Psoas muscle (tissue), 8 donors: ENCODE measurements around the gene PDS5B. TPM values are rescaled to one million over a fixed set of nuclear protein-coding genes. Genes with fewer than 3 reads are reported as not detected.

Source experiments
- ATAC-seq, 4 donors: fragments of 200-7000 bp; cut with Tn5 transposase; one replicate each; pipeline ENCODE4 v1.9.1; 2020; ENCODE audit warnings: moderate library complexity in 3 of 4, mild to moderate bottlenecking in 2 of 4
- DNase-seq, 2 donors: peaks; one replicate each; pipeline ENCODE4 v3.0.0-alpha.2; 2020
- H3K27ac ChIP-seq: fragments of 200-600 bp; one replicate; pipeline ENCODE4 v1.8.0; 2022
- H3K27me3 ChIP-seq, 3 donors: fragments of 200-600 bp in 1 of 3; one replicate each; pipeline versions ENCODE4 v1.6.1 to v1.8.0; 2013 to 2022; ENCODE audit warnings: low read length in 2 of 3, mild to moderate bottlenecking in 2 of 3, moderate library complexity in 1 of 3; ENCODE audit not compliant: insufficient read depth in 3 of 3
- H3K36me3 ChIP-seq, 2 donors: fragments of 200-600 bp in 1 of 2; one replicate each; pipeline versions ENCODE4 v1.6.1 to v1.8.0; 2013 to 2022; ENCODE audit warnings: low read depth in 1 of 2, mild to moderate bottlenecking in 1 of 2, moderate library complexity in 1 of 2; ENCODE audit not compliant: insufficient read depth in 1 of 2
- H3K4me1 ChIP-seq: fragments of 200-600 bp; one replicate; pipeline ENCODE4 v1.8.0; 2022
- H3K4me3 ChIP-seq: fragments of 200-600 bp; one replicate; pipeline ENCODE4 v1.8.0; 2022; ENCODE audit warnings: mild to moderate bottlenecking
- H3K9me3 ChIP-seq: fragments of 200-600 bp; one replicate; pipeline ENCODE4 v1.8.0; 2022
- CTCF ChIP-seq: fragments of 200-600 bp; IDR thresholded peaks from one replicate; pipeline ENCODE4 v1.8.0; 2022; ENCODE audit warnings: antibody characterized with exemption
- WGBS, 3 donors: extraction: QIAGEN DNeasy Blood & Tissue Kit; methylation state at CpG; one replicate each; pipeline versions ENCODE4 v1.1.6 to v1.1.7; 2013; 5-methylcytosine and 5-hydroxymethylcytosine counted together
- intact Hi-C, 2 donors: fragments of 100-400 bp; cut with DNase I; formaldehyde crosslinking; loops; one replicate each; pipeline versions ENCODE4 v1.11.0 to v1.14.2; 2022
- polyA plus RNA-seq, 3 donors: library from polyadenylated mRNA; stranded (reverse); fragments of 200-250 nt; gene quantifications; one replicate each; pipeline ENCODE4 v1.2.3, GENCODE V29; 2013
- total RNA-seq, 4 donors: library from RNA; stranded (reverse); fragmentation: NEBNext Ultra II Directional in 2 of 4; extraction: Animal tissue kit (Norgen Biotek cat#: 25700) in 2 of 4; gene quantifications; one replicate each; pipeline versions ENCODE4 v1.2.1 to v1.2.4, GENCODE V29; 2021 to 2023
- donor health status: healthy with polysubstance abuse.
- donor health status: DM: no; HTN: no; CAD: no; lungs with moderate emphysema.
- donor health status: Bipolar disorder and iron deficiency.
- donor health status: healthy.
- donor health status: DM: yes; HTN: yes; CAD: no.
- donor health status: DM: no; HTN: no; CAD: no.
- donor health status: DM: no; HTN: no; CAD: no.
- donor health status: DM: yes; HTN: yes; CAD: no.

Gene PDS5B
- total and polyA plus RNA-seq, 7 donors = 3.6 to 28.1 (median 18.3) TPM

GRCh38 chr13:32650705-32651311, 64.6 kb downstream of the PDS5B start:
- no peaks in the 10 kb centered on the region for H3K36me3 ChIP-seq
- peaks cover 19% of the 10 kb centered on the region for H3K4me1 ChIP-seq
- 12 to 25% (median 16%) methylated on average over 3 of the region's 3 CpGs for WGBS, 3 donors
- intact Hi-C loops = no loop called here
- peak; percentile 61 to 90 (median 78) for ATAC-seq
- no peaks in the 10 kb centered on the region for H3K27me3 ChIP-seq
- peak; percentile 64 for TF ChIP-seq CTCF
- H3K4me3 ChIP-seq = no peak overlapping the region
- DNase-seq = no peak
- H3K27ac ChIP-seq = no peak overlapping the region
- H3K9me3 ChIP-seq = no peaks in the 10 kb centered on the region

GRCh38 chr13:32657309-32657708, 71.1 kb downstream of the PDS5B start:
- intact Hi-C loops = no loop called here
- Histone ChIP-seq H3K27ac (no peak overlapping the region), H3K36me3 (no peaks in the 10 kb centered on the region), H3K4me1 (no peaks in the 10 kb centered on the region), H3K9me3 (peaks cover 4% of the 10 kb centered on the region), H3K27me3 (no peaks in the 10 kb centered on the region), H3K4me3 (no peak overlapping the region)
- ATAC-seq (no peak), DNase-seq (no peak)
- WGBS, 3 donors = 94 to 96% (median 94%) methylated on average over 3 of the region's 3 CpGs
- TF ChIP-seq CTCF = no peak

- no peak for TF ChIP-seq CTCF
- intact Hi-C loops = no loop called here
- no peak for DNase-seq
- no peak for ATAC-seq
- Histone ChIP-seq H3K4me1 (no peaks in the 10 kb centered on the region), H3K36me3 (no peaks in the 10 kb centered on the region), H3K9me3 (peaks cover 4% of the 10 kb centered on the region), H3K27ac (no peak overlapping the region), H3K27me3 (no peaks in the 10 kb centered on the region), H3K4me3 (no peak overlapping the region)
- whole genome bisulfite sequencing, 3 donors = 89 to 95% (median 90%) methylated on average over 1 of the region's 1 CpG
Measured at GRCh38 chr13:32659736-32660135, 73.5 kb downstream of the PDS5B start.

- H3K36me3 ChIP-seq = no peaks in the 10 kb centered on the region
- TF ChIP-seq CTCF = no peak
- no peak overlapping the region for H3K4me3 ChIP-seq
- H3K27me3 ChIP-seq = no peaks in the 10 kb centered on the region
- peaks cover 4% of the 10 kb centered on the region for H3K9me3 ChIP-seq
- no peak for ATAC-seq
- intact Hi-C loops = no loop called here
- no peak overlapping the region for H3K27ac ChIP-seq
- 59 to 78% (median 75%) methylated on average over 2 of the region's 2 CpGs for WGBS, 3 donors
- no peak for DNase-seq
- no peaks in the 10 kb centered on the region for H3K4me1 ChIP-seq
Measured at GRCh38 chr13:32660227-32660626, 74.0 kb downstream of the PDS5B start.

GRCh38 chr13:32661685-32662084, 75.4 kb downstream of the PDS5B start:
- intact Hi-C loops = no loop called here
- Histone ChIP-seq H3K4me3 (no peak overlapping the region), H3K4me1 (no peaks in the 10 kb centered on the region), H3K27me3 (no peaks in the 10 kb centered on the region), H3K36me3 (no peaks in the 10 kb centered on the region), H3K27ac (no peak overlapping the region), H3K9me3 (peaks cover 4% of the 10 kb centered on the region)
- TF ChIP-seq CTCF = no peak
- no peak for ATAC-seq
- DNase-seq = no peak
